COLO668 (cell line): ENCODE results near the gene ZNF319.

ENCODE experiments used
- DNase-seq: peaks from one replicate; lab custom pipeline; 2025; ENCODE audit not compliant: unreplicated experiment; lab: John Stamatoyannopoulos, UW

Gene ZNF319

DNA sequence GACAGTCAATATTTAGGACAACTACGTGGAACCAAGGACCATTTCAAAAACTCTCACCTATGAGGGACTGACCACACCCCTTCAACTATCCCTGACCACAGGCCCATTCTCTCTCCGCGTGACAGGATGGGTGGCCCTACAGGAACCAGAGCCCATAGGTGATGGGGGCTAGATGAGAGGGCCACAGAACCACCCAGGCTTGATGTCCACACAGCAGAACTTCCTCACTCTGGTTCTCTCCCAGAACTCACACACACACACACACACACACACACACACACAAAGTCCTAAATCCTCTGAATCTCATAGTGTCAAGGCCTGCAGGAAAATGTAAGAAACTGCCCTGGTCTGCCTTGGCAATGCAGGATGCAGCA is 1.5 kb downstream of the ZNF319 start:
- DNase-seq = no peak

- no peak for DNase-seq
Measured at GRCh38 chr16:57998486-57998885, 2.0 kb downstream of the ZNF319 start.

DNA sequence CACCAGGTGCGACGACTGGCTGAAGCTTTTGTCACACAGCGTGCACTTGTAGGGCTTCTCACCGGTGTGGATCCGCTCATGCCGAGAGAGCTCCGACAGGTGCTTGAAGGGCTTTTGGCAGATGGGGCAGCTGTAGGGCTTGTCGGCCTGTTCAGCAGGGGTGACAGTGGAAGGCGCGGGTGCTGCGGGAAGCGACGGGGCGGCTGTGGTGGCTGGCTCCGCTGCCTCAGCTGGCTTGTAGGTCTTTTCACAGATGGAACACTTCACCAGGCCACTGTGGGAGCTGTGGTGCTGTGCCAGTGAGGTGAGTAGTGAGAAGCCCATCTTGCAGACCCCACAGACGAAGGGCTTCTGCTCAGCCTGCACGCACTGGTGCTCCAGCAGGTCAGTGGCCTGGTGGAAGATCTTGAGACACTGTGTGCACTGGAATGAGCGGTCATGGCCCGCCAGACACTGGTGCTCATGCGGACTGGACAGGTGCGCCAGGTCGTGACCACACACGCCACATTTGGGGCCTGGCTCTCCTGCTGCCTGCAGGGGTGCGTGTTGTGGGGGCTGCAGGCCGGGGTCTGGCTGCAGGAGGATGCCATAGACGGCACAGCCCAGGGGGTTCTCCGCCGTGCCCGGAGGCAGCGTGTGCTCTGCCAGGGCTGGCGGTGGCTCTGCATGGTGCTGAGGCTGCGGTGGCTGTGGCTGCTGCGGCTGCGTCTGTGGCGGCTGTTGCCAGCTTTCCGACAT is 2.8 kb downstream of the ZNF319 start:
- no peak for DNase-seq

- DNase-seq = no peak
Measured at GRCh38 chr16:57997176-57997527, 3.3 kb downstream of the ZNF319 start.

DNA sequence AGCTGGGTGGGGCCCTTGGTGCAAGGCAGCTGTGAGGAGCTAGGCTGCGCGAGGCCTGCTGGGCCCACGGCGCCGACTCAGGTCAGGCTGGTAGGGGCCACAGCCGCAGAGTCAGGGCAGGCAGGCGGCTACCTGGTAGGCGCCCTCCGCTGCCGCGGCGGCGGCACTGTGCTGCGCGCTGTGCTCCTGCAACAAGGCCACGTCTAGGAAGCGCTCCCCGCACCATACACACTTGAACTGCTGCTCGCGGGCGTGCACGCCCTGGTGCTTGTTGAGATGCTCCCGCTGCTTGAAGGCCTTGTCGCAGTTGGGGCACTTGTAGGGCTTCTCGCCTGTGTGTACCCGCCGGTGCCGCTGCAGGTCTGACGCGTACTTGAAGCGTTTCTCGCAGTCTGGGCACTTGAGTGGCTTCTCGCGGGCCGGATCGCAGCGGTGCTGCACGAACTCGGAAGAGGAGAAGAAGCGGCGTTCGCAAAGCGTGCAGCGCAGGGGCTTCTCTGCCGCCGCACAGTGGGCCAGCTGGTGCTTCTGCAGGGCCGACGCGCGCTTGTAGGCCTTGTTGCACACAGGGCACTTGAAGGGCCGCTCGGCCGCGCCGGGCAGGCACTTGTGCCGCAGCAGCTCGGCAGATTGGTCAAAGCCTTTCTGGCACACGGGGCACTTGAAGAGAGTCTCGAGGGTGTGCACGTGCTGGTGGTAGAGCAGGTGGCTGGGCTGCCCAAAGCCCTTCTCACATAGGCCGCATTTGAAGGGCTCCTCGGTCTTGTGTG is 3.9 kb downstream of the ZNF319 start:
- no peak for DNase-seq

- no peak for DNase-seq
Measured at GRCh38 chr16:57995721-57996405, 4.6 kb downstream of the ZNF319 start.

- peak; percentile 17 for DNase-seq
Measured at GRCh38 chr16:57994778-57995177, 5.7 kb downstream of the ZNF319 start.

DNA sequence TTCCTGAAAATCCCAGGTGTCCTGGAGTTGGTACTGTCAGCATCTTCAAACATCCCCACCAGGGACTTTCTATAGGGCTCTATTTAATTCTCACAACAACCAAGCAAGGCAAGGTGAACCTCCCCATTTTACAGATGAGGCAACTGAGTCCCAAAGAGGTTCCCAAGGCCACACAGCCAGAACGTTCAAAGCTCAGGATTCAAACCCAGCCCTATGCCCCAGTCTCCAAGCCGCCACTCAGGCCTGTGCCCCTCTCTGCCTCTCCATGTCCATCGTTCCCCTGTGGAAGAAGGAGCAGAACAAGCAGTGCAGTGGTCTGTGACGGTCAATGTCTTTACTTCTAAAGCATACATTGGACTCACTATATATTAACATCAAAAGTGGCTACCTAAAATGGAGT is 6.1 kb downstream of the ZNF319 start:
- DNase-seq = no peak

DNA sequence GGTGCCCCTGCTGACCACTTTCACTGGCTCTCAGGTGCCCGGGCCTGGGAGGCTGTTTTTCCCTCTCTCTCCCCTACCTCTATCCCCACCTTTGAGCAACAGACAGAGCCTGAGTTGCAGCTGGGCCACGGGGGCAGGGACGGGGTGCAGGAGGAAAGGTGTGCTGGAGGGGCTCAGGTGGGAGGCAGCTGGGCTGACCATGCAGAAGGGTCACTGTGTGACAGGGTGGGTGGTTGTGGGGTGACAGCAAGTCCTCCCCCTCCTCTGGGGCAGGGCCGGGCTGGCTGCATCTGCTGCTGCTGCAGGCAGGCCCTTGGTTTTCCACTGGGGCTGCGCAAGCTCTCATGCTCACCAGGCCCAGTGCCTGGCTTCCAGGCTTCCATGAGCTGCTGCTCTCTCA is 6.6 kb downstream of the ZNF319 start:
- DNase-seq = no peak

- no peak for DNase-seq
Measured at GRCh38 chr16:57993438-57993837, 7.0 kb downstream of the ZNF319 start.

GRCh38 chr16:57992084-57992483 is 8.4 kb downstream of the ZNF319 start:
- DNase-seq = no peak

DNA sequence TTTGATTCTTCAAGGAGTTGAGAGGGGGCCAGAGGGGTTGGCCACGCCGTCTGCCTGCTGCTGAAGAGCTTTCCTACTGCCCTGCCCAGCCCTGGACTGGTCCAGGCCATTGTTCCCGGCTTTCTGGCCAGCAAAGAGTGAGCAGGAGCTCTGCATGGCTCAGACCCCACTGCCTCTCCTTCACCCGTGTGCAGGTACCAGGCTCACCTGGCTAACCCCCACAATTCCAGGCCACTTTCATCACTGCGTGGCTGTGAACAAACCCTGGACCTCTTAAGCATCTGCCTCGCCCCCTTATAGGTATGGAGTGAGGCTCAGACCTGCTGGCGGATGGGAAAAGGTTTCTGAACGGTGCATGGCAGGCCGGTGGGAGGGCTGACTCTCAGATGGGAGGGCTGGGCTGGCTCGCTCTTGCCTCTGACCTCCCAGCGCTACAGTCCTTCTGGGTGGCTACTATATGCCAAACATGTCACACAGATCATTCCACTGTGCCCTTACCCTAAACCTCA is 8.9 kb downstream of the ZNF319 start:
- no peak for DNase-seq

GRCh38 chr16:57988929-57989328 is 11.5 kb downstream of the ZNF319 start:
- peak; percentile 34 for DNase-seq

- no peak for DNase-seq
Measured at GRCh38 chr16:57987441-57988177, 12.9 kb downstream of the ZNF319 start.

- no peak for DNase-seq
Measured at GRCh38 chr16:57986196-57986595, 14.3 kb downstream of the ZNF319 start.

- no peak for DNase-seq
Measured at GRCh38 chr16:57985204-57986181, 15.0 kb downstream of the ZNF319 start.

DNA sequence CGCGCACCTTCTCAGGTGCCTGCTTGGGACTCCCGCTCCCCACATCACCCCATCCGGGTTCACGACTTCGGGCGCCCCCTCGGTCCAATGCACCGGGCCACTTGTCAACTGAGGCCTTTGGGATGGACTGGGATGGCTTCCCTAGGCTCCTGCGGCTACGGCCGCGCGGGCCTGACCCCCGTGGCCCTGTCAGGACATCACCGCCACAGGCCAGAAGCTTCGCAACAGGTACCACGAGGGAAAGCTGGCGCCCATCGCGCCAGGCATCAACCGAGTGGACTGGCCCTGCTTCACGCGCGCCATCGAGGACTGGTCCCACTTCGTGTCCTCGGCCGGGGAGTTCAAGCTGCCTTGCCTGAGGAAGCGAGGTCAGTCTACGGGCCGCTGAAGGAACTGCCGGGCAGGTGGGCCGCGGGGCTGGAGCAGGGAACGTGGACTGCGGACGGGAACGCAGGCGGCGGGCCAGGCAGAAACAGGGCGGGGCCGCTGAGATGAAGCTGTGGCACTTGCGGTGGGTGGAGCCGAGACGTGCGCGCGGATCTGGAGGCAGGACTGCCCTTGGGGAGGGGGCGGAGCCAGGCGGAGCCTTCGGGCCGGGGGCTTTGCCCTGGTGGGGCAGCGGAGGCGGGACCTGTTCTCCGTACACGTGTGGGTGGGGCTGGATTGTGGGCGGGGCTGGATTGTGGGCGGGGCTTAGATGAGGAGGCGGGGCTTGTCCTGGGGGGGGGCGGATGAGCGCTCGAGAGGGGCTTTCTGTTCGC is 15.8 kb downstream of the ZNF319 start:
- peak; percentile 18 for DNase-seq

GRCh38 chr16:57982385-57982784 is 18.1 kb downstream of the ZNF319 start:
- DNase-seq = no peak

- no peak for DNase-seq
Measured at GRCh38 chr16:57981636-57982035, 18.8 kb downstream of the ZNF319 start.
